LNCAP (cell line): ENCODE measurements around the gene TRIO.

Experiments used
- CTCF ChIP-seq: fragments of 450-650 bp; IDR thresholded peaks from 2 replicates; pipeline ENCODE4 v1.5.1; 2017; ENCODE audit warnings: mild to moderate bottlenecking

The TRIO gene

GRCh38 chr5:14195588-14195987, 52.4 kb downstream of the TRIO start:
- no peak for TF ChIP-seq CTCF

GRCh38 chr5:14197056-14197455, 53.9 kb downstream of the TRIO start:
- TF ChIP-seq CTCF: no peak

- no peak for TF ChIP-seq CTCF
Measured at GRCh38 chr5:14199902-14200301, 56.8 kb downstream of the TRIO start.

GRCh38 chr5:14200312-14200990, 57.3 kb downstream of the TRIO start:
- no peak for TF ChIP-seq CTCF

GRCh38 chr5:14201325-14202045, 58.3 kb downstream of the TRIO start:
- no peak for TF ChIP-seq CTCF

GRCh38 chr5:14202462-14202861, 59.3 kb downstream of the TRIO start:
- no peak for TF ChIP-seq CTCF

GRCh38 chr5:14204011-14204670, 61.0 kb downstream of the TRIO start:
- no peak for TF ChIP-seq CTCF
